HG02588 (cell line): Measurements from ENCODE around the gene CPNE4.
A peak's percentile ranks its signal among the peaks of the same experiment; 100 is the strongest.

Experiments used
- ATAC-seq: cut with Tn5 transposase; IDR thresholded peaks from one replicate; pipeline ENCODE4 v1.9.1; 2021; ENCODE audit warnings: mild to moderate bottlenecking, moderate library complexity; ENCODE audit not compliant: unreplicated experiment

Gene CPNE4

DNA sequence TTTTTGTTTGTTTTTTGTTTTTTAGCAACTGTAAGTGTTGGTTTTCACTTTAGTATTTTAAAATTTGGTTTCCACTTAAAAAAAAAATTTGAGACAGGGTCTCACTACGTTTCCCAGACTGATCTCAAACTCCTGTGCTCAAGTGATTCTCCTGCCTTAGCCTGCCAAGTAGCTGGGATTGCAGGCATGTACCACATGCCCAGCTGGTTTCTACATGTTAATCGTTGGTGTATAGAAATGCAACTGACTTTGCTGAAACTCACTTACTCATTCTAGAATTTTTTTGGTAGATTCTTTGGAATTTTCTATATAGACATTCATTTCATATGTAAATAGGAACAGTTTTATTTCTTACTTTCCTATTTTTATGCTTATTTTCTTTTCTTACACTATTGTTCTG, 287.3 kb downstream of the CPNE4 start:
- no peak for ATAC-seq

DNA sequence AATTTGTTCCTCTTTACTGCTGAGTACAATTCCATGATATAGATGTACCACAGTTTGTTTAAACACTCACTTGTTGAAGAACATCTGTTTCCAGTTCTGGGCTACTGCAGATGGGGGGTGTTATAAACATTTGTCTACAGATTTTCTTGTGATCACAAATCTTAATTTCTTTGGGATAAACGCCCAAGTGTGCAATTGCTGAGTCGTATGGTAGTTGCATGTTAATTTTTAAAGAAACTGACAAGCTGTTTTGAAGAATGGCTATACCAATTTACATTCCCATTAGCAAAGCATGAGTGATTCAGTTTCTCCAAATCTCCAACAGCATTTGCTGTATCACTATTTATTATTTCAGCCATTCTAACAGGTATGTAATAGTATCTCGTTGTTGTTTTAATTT, 290.0 kb downstream of the CPNE4 start:
- ATAC-seq = no peak

DNA sequence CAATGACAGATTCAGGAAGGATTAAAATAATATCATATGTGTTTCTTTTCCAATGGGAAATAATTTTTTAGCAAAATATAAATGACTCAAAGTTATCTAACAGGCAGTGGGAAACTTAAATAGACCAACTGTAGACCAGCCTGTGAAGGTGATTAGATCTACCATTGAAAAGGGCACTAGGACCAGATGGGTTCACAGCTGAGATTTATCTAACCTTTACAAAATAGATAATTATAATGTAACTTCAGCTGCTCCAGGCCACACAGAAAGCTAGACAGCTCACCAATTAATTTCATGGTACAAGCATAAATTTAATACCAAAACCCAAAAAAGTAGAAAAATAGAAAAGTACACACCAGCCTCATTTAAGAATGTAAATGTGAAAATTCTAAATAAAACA, 291.7 kb downstream of the CPNE4 start:
- ATAC-seq = no peak

DNA sequence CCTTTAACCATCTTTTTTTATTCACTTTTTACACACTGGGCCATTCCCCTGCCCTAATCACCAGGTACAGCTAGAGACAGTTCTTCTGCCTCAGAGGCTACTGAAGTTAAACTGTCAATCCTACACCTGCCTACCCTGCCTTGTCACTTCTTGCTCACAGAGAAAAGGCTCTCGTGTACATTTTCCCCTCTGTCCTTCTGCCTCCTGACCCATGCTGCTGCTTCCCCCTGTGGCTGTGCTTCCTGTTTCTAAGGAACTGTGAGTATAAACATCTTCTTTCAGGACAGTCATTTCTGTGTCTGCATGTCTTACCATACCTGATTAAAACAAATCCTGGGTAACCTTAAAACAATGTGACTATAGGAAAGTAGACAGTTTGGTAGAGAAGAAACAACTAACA, 295.6 kb downstream of the CPNE4 start:
- no peak for ATAC-seq

DNA sequence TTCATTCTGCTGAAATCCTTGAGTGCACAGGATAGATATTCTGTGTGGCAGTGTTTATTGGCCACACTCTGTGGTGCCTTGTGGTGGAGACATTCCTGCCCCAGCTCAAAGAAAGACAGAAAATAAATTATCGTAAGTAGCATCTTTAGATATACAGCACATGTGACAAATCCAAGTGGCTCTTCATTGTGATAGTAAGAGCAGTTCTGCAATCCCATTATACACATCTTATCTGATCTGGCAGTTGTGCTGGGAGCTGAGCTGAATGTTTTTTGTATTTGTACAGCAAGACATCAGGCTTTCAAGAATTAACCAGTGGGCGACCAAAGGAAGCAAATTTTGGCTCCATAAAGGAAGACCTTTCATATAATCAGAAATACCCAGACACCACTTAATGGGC, 296.7 kb downstream of the CPNE4 start:
- no peak for ATAC-seq

DNA sequence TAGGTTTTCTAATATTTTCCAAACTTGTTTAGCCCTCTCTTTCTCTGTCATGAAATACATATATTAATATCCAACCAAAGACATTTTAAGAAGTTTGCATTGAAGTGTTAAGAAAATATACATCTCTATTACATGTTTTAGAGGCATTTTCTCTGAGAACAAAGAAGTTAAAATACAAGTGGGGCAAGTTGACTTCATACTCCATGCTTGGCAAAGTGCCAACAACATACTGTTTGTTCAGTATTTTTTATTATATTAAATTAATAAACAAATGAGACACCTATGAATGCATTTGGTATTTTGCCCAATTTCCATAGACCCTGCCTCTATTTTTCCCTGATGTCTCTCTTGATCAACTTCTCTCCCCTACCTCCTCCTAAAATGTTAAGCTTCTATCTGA, 299.3 kb downstream of the CPNE4 start:
- no peak for ATAC-seq

DNA sequence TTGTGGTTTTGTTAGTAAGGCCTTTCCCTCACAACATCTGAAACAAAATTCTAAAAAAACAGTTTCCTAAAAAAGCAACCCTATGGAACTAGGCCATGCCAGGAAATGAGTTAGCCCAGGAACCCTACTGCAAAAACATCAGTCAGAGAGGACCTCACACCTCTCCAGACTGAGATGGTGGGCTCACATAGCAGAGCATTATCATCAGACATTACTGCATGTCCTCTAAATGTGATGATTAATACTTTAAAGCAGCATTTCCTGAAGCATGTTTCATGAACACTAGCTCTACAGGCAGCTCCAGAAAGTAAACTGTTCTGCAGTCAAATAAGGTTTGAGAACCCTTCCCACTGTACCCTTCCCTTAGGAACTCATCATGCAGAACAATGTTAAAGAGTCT, 299.7 kb downstream of the CPNE4 start:
- ATAC-seq = no peak

DNA sequence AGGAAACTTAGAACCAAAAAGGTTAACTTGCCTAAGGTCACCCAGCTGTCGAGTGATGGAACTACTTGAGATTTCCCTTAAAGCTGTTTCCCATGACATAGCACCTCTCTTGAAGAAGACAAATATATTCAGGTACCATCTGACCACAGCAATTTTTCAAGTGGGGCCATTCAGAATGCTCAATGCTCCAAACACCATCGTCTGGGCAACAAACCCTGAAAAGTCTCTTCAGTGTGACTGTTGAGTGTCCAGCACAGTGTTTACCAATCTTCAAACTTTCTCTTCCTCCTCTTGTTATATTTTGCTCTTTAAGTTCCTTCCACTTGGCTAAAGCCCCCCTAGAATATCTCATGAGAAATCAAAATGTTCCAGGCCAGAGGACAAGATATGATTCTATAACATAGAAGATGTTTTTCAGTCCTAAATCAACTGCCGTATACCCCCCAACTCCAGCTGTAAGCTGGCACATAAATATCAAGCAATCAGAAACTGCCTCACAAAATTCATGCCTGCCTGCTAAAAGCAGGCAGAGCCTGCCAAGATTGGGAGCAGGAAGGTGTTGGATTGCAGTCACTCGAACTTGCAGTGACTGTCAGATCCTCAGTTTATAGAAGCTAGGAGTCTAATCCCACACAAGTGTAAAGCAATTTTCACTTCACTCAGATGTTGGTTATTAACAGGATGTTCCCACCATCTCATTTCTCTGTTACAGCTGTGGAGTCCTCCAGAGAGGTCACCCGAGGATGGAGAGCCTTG, 301.6 kb downstream of the CPNE4 start:
- ATAC-seq = no peak

DNA sequence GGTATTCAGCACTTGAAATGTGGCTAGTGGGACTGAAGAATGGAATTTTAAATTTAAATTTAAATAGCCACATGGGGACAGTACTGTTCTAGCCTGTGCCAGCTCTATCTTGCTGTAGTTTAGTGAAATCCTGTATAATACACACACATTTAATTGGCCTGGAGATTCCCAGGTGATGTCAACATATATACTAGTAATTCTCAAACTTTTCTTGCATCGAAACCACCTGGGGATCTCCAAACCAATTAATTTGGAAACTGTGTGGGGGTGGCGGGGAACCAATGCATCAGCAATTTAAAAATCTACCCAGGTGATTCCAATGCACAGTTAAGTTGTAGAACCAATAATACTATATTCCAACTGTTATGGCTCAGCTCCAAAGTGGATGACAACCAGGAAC, 303.1 kb downstream of the CPNE4 start:
- no peak for ATAC-seq

DNA sequence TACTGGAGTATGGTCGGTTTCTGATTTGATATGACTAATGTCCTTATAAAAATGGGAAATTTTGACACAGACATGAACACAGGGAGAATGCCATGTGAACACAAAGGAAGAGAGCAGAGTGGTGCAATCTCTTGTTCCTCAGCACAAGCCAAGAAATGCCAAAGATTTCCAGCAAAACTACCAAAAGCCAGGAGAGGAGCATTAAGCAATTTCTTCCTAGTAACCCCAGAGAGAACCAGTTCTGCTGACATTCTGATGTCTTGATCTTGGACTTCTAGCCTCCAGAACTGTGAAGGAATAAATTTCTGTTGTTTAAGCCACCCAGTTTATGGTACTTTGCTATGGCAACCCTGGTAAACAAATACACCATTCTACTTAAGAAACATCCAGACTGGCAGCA, 304.2 kb downstream of the CPNE4 start:
- ATAC-seq = no peak

DNA sequence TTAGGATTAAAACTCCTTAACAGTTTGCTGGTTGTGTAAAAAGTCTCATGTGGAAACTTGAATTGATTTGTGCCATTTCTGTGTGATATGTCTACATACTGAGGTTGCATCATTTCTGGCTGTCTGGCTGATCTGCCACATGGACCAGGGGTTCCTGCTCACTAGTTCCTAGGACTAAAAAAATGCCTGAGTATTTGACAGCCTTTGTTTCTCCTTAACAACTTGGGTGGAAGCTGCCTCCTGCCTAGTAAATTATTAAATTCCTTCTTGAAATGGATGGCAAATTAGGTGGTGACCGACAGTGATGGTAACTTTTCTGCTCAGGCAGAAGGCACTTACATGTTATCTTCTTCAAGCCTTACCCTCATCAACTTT, 305.2 kb downstream of the CPNE4 start:
- ATAC-seq = no peak

DNA sequence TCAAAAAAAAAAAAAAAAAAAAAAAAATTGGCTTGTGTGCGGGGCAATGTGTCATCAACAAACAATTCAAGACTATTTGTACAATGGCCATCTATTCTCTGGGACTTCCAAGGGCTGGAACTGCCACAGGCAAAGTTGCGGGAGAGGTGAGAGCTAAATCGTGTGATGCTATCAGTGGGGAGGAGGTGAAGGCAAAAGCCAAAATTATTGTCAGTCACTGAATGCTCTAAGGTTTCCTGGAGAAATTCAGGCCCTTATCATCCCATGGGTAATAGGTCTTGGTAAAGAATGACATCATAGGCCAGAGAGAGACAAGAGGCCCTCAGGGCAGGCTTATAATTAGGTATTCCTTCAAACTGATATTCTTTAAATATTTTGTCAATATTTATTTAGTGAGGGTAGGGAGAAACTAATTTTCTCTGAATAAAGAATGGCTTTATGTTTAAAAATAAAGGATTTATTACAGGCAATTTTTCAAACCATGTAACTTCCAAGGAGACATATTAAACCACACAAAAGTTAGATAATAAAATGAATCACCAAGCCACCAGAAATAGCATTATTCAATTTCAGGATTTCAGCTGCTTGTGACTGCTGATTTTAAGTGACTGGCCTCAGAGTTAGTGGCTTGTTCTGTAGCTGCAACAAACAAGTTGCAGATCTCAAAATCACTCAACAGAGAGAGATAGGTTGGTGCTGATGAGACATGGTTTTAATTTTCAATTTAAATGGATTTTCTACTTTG, 305.7 kb downstream of the CPNE4 start:
- ATAC-seq = no peak

DNA sequence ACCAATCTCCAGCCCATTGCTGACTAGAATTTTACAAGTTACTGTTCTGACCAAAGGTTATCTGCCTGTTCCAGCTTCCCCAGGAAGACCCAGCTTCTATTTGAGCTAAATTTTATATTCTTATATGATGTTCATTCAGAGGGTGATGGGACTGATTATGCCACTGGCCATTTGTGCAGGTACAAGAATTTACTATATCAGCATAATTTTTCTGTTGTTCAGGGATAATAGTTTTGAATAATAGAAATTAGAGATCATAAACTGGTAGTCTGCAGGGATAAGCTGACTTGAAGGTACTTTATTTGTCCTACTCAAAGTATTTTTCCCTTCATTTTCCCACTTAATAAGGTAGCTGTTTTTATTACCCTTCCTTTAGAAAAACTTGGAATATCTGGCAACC, 309.4 kb downstream of the CPNE4 start:
- no peak for ATAC-seq

DNA sequence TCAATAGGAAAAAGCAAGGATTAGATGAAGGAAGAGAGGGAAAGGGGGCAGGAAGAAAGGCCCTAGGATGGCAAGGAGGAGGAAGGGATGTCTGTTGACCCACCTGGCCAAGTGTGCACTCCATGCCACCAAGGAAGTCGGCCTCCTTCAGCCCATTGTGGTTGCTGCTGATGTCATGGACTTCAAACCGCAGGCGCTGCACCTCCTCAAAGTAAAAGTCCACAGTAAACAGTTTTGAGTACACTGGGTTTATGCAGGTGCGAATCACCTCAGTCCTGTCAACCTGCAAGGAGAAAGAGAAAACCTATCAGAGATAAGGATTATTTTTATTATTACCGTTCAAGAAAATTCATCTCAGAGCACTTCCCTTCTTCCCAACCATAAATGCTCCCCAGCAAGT, 311.5 kb downstream of the CPNE4 start:
- ATAC-seq = no peak

DNA sequence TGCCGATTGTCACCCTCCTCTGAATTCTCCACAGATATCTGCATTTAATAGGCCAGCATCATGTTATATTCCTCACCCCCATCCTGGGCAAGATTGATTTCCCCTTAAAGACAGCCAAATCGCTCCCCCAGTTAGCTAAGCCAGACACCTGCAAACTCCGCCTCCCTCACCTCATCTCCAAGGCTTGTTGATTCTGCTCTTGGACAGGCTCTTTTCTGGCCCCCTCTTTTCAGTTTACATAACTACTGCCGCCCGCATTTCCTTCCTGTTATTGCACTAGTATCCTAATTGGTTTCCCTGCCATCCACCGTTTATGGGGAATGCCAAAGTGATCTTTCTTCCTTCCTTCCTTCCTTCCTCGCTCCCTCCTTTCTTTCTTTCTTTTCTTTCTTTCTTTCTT, 317.3 kb downstream of the CPNE4 start:
- ATAC-seq = no peak

DNA sequence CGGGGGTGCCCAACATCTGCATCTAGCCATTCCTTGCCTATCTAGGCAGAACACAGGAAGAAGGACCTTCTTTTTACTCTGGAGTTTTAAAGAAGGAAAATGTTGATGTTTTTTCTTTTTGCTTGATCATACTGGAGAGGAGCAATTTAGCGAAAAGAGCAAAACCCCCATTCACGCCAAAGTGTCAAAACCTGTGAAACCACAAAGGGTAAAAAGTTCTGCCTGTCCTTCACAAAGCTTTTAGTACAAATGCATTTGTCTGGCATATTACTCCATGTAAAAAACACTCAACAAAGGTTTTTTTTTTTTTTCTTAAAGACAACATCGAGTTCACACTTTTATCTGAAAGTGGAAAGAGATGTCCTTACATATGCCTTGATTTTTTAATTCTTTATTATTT, 317.9 kb downstream of the CPNE4 start:
- no peak for ATAC-seq

DNA sequence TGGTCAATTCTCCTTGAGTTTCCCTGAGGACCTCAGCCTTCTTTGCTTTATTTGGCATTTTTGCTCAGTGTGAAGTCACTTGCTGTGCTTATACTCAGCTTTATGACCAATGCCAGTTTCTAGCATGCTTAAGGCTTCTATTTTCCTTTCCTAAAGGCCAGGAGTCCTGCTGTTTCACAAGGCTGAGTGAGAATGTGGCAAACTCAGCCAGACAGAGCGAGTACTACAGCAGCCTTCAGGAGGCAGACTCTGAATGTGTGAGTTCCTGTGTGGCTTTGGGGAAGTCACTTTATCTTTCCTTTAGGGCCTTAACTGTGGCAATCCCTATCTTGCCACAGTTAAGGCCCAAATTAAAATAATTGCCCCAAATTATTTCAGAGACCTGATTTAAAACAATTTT, 318.8 kb downstream of the CPNE4 start:
- no peak for ATAC-seq

DNA sequence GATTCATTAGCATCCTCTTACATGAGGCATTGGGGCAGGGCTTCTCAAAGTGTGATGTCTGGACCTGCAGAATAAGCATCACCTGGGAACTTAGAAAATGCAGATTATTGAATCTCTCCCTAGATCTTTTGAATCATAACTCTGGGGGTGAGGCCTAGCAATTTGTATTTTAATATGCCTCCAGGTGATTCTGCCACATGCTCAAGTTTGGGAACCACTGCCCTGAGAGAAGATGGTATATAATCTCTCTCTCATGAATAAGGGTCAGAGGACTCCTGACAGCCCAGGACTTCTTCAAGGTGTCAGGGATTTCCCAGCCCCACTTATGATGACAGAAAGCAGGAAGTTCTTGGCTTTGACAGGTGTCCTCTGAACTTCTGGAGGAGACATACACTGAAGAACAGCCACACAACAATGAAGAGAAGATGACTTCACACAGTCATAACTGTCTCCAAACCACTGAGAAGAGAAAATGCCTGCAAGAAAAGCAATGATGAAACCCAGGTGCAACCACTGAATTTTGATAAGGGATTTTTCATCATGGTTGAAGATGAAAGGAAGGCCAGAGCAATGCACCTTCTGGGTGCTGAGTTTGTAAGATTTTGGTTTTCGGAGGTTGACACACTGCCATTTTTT, 320.1 kb downstream of the CPNE4 start:
- peak; percentile 94 for ATAC-seq

DNA sequence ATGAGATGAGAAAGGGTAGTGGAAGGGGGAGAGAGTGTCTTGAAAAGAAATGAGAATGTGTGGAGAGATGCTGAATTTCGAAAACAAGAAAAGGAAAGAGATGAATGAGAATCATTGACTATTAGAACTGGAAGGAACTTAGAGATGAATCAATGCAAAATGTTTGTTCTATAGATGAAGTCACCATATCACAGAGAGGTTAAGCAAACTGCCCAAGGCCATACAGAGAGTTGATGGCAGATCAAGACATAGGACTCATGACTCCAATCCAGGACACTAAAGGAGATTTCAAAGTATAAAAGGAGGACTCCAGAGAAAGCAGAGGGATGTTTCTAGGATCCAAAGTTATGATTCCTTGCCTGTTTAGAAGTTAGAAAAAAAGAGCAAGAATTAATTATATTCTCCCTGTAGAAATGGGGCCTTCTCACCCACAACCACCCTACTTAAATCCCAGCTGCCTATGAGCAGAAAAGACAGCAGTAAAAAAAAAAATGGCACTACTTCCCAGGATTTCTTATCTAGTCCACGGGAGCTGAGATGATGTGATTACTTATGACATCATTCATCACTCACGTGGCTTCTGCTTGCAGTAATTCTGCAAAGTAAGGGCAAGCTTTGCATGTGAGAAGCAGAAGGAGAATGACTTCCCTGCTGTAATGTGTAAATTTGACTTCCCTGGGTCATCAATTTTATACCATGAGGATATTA, 321.2 kb downstream of the CPNE4 start:
- ATAC-seq = no peak

DNA sequence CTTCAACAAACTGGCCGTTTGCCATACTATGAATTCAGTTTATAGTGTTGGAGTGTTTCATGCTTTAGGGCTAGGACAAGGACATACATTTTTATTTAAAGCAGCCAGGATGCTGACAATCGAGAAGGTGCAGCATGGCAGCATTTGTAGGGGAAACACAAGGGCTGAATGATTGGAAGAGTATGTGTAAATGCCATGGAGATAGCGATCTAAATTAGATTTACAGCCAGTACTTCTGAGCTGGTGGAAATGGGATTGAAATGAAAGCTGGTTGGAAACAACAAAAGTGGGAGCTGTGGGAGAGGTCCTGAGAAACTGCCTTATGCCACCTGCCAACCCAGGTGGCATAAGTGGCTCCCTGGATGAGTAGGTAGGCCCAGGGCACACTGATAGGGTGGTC, 322.2 kb downstream of the CPNE4 start:
- ATAC-seq = no peak

DNA sequence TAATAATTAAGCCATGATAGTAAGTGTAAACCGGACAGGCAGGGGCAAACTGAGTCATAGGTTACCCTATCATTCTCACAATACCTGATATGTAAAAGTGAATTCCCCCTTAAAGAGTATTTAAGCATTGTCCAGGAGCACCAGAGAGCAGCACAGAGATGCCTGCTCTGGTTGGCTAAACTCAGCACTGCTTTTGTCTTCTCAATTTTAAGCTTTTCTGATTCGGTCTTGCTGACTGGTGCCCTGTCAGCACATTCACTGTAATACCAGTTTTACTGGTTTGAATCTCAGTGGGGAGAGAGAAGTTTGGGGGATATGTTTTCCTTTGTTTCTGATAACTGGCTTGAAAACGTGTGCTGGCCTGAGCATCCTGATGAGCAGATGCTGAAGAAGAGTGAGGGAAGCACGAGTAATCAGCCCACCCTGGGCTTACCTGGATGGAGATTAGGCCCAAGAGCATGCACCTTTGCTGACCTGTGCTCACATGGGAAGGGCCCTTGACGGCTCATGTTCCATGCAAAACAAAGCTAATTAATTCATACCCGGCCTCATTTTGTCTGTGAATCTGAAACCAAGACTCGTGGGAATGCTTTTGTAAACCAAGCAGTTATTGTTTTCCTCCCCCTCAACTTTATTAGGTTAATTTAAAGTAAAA, 323.6 kb downstream of the CPNE4 start:
- ATAC-seq = no peak
